ENCODE measurements around the gene STXBP1. TPM values are rescaled to one million over a fixed set of nuclear protein-coding genes. Genes with fewer than 3 reads are reported as not detected.

STXBP1 gene
- total RNA-seq, 1 experiment from 2014 or later, result 40.6 TPM

DNA sequence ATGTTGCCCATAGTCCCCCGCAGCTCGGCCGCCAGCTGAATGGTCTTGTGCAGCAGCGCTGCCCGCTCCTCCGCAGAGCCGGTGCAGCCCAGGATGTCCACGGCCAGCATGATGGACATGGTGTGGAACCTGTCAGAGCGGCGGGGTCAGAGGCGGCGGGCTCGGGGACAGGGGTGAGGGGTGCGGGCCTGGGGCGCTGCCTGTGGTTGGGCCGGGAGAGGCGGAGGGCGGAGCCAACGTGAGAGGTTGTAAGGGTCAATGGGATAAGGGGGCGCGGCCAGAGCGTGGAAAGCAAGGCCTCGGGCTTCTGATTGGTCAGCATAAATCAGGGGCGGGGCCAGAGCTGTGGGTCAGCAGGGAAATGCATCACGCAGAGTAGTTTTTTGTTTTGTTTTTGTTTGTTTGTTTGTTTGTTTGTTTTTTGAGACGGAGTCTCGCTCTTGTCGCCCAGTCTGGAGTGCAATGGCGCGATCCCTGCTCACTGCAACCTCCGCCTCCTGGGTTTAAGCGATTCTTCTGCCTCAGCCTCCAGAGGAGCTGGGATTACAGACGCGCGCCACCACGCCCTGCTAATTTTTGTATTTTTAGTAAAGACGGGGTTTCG is 129.9 kb downstream of the STXBP1 start:
- Histone ChIP-seq H4K20me1 (ENCODE audit: insufficient read depth) (no peaks in the 10 kb centered on the region), H3K4me3 (replicated peaks in 1 of 2; ENCODE audit: low read depth in 1 of 2, low read length in 2 of 2) (no peak overlapping the region), H3K9me2 (ENCODE audit: insufficient read depth) (no peaks in the 10 kb centered on the region), H2AFZ (ENCODE audit: low read depth, low read length, poor library complexity, severe bottlenecking) (no peak overlapping the region), H3K36me3 (ENCODE audit: control insufficient read depth in 1 of 2, insufficient read depth in 2 of 2, low read length in 2 of 2) (no peaks in the 10 kb centered on the region), H3K27me3 (ENCODE audit: insufficient read depth, low read length) (no peaks in the 10 kb centered on the region), H3K9me3 (ENCODE audit: control insufficient read depth in 1 of 2, insufficient read depth in 1 of 2, low read depth in 1 of 2, low read length in 2 of 2) (no peaks in the 10 kb centered on the region), H3K27ac (ENCODE audit: low read depth, low read length) (no peak overlapping the region), H3K79me2 (ENCODE audit: insufficient read depth, low read length) (no peaks in the 10 kb centered on the region), H3K4me1 (ENCODE audit: control insufficient read depth in 1 of 2, insufficient read depth in 2 of 2, low read length in 2 of 2) (peaks cover 14 to 28% of the 10 kb centered on the region in 2 experiments), H3K4me2 (ENCODE audit: low read length) (0 out of 2 replicates have a peak overlapping the region, but pooled peaks have one; percentile 73), H3K9ac (ENCODE audit: low read length) (no peak overlapping the region)
- no TSS peak for BruUV-seq (replicated peaks)
- TF ChIP-seq, protein P1, sequence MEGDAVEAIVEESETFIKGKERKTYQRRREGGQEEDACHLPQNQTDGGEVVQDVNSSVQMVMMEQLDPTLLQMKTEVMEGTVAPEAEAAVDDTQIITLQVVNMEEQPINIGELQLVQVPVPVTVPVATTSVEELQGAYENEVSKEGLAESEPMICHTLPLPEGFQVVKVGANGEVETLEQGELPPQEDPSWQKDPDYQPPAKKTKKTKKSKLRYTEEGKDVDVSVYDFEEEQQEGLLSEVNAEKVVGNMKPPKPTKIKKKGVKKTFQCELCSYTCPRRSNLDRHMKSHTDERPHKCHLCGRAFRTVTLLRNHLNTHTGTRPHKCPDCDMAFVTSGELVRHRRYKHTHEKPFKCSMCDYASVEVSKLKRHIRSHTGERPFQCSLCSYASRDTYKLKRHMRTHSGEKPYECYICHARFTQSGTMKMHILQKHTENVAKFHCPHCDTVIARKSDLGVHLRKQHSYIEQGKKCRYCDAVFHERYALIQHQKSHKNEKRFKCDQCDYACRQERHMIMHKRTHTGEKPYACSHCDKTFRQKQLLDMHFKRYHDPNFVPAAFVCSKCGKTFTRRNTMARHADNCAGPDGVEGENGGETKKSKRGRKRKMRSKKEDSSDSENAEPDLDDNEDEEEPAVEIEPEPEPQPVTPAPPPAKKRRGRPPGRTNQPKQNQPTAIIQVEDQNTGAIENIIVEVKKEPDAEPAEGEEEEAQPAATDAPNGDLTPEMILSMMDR (IDR thresholded peaks at IDR 0.05 in 2 of 3, conservative IDR thresholded peaks at IDR 0.05 in 1 of 3; ENCODE audit: borderline replicate concordance in 1 of 3, insufficient read depth in 1 of 3, low read depth in 2 of 3, low read length in 2 of 3), result no peak
- no peak for TF ChIP-seq POLR2A (IDR thresholded peaks at IDR 0.05; ENCODE audit: borderline replicate concordance, extremely low read depth, insufficient read depth, insufficient read length)
- no peak for TF ChIP-seq SP1 (IDR thresholded peaks at IDR 0.05; ENCODE audit: low read depth)
- TF ChIP-seq ZNF274 (IDR thresholded peaks at IDR 0.05; ENCODE audit: low read depth, low read length), result no peak
- TF ChIP-seq POLR2AphosphoS5 (IDR thresholded peaks at IDR 0.05; ENCODE audit: low read depth, low read length), result no peak
- TF ChIP-seq, protein P2, sequence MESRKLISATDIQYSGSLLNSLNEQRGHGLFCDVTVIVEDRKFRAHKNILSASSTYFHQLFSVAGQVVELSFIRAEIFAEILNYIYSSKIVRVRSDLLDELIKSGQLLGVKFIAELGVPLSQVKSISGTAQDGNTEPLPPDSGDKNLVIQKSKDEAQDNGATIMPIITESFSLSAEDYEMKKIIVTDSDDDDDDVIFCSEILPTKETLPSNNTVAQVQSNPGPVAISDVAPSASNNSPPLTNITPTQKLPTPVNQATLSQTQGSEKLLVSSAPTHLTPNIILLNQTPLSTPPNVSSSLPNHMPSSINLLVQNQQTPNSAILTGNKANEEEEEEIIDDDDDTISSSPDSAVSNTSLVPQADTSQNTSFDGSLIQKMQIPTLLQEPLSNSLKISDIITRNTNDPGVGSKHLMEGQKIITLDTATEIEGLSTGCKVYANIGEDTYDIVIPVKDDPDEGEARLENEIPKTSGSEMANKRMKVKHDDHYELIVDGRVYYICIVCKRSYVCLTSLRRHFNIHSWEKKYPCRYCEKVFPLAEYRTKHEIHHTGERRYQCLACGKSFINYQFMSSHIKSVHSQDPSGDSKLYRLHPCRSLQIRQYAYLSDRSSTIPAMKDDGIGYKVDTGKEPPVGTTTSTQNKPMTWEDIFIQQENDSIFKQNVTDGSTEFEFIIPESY (IDR thresholded peaks at IDR 0.05; ENCODE audit: extremely low read depth, insufficient replicate concordance, low read length), result no peak
- DNase-seq (ENCODE audit: low read depth, low spot score) (peak; percentile 18), ATAC-seq (peak; percentile 57)
- RAD21 ChIA-PET (ENCODE audit: low non-redundant PET in 1 of 2, low total read pairs in 2 of 2, uncharacterized antibody in 2 of 2, unreplicated experiment in 2 of 2), result no interaction called here
- intact Hi-C loops (cut with micrococcal nuclease), result no loop called here
- CTCF ChIA-PET, result no interaction called here
- POLR2A ChIA-PET, result no interaction called here

Other genes starting within 250 kb of the STXBP1 start
- 16.8 TPM for gene SLC2A8, start 215.1 kb upstream of the STXBP1 start, total RNA-seq (2021; ENCODE audit: unreplicated experiment)
- gene ZNF79, start 187.9 kb upstream of the STXBP1 start, total RNA-seq (2021; ENCODE audit: unreplicated experiment), result 5.3 TPM
- 2,679 TPM for gene RPL12, start 160.9 kb upstream of the STXBP1 start, total RNA-seq (2021; ENCODE audit: unreplicated experiment)
- 25.9 TPM for gene LRSAM1, start 160.8 kb upstream of the STXBP1 start, total RNA-seq (2021; ENCODE audit: unreplicated experiment)
- 0.22 TPM for gene CFAP157, start 94.7 kb downstream of the STXBP1 start, total RNA-seq (2021; ENCODE audit: unreplicated experiment)
- gene PTRH1, start 103.4 kb downstream of the STXBP1 start, total RNA-seq (2021; ENCODE audit: unreplicated experiment), result 21.8 TPM
- not detected for gene TTC16, start 103.8 kb downstream of the STXBP1 start, total RNA-seq (2021; ENCODE audit: unreplicated experiment)
- gene TOR2A, start 123.0 kb downstream of the STXBP1 start, total RNA-seq (2021; ENCODE audit: unreplicated experiment), result 12.0 TPM
- gene SH2D3C, start 166.4 kb downstream of the STXBP1 start, total RNA-seq (2021; ENCODE audit: unreplicated experiment), result 1.3 TPM
- gene CDK9, start 173.8 kb downstream of the STXBP1 start, total RNA-seq (2021; ENCODE audit: unreplicated experiment), result 102 TPM
- 70.6 TPM for gene FPGS, start 190.6 kb downstream of the STXBP1 start, total RNA-seq (2021; ENCODE audit: unreplicated experiment)
- gene ENG, start 242.4 kb downstream of the STXBP1 start, total RNA-seq (2021; ENCODE audit: unreplicated experiment), result 0.76 TPM